Endothelial cell of umbilical vein (primary cell): ENCODE data around the gene PWWP3B. TPM values are rescaled to one million over a fixed set of nuclear protein-coding genes. Genes with fewer than 3 reads are reported as not detected.

ENCODE experiments used
- BruUV-seq: library from RNA; stranded (reverse); fragments of 400-500 nt; replicated peaks from 2 replicates; lab custom pipeline; 2021; lab: Mats Ljungman, UMichigan
- CTCF ChIA-PET: fragments of 300-600, 350-600 bp; sonication (Branson Sonifier 250); formaldehyde crosslinking; loops from one replicate; lab custom pipeline; 2021; ENCODE audit warnings: antibody characterized with exemption, inconsistent platforms; lab: Charles Lee
- POLR2A ChIA-PET: fragments of 300-600, 350-600 bp; sonication (Branson Sonifier 250); formaldehyde crosslinking; loops from one replicate; lab custom pipeline; 2021; ENCODE audit warnings: antibody characterized with exemption, inconsistent platforms; lab: Charles Lee
- DNase-seq: peaks from one replicate; pipeline ENCODE4 v3.0.0-alpha.2; 2011; ENCODE audit warnings: low read depth, low spot score
- FAIRE-seq: peaks from 2 replicates; lab custom pipeline; 2011; peaks lifted over from hg19 to GRCh38; lab: Jason Lieb, UNC
- H2AFZ ChIP-seq: 2 replicates; pipeline ENCODE4 v1.6.0; 2012; ENCODE audit warnings: low read depth, low read length, control low read depth, inconsistent platforms
- H3K27ac ChIP-seq: 2 replicates; pipeline ENCODE4 v1.5.1; 2011; ENCODE audit warnings: low read depth, mild to moderate bottlenecking, control low read depth, low read length, moderate library complexity; ENCODE audit not compliant: insufficient read depth
- H3K27me3 ChIP-seq, 2 experiments: 2 replicates each; pipeline versions ENCODE4 v1.6.0 to v1.6.1; 2011; ENCODE audit warnings: low read length in 2 of 2, mixed read lengths in 1 of 2; ENCODE audit not compliant: control insufficient read depth in 2 of 2, insufficient read depth in 2 of 2
- H3K36me3 ChIP-seq, 2 experiments: 2 replicates in 1 of 2; 3 replicates in 1 of 2; pipeline ENCODE4 v1.5.1; 2011; ENCODE audit warnings: low read length in 2 of 2, mild to moderate bottlenecking in 1 of 2, moderate library complexity in 1 of 2; ENCODE audit not compliant: control insufficient read depth in 2 of 2, insufficient read depth in 2 of 2; ENCODE audit errors: extremely low read depth in 1 of 2
- H3K4me1 ChIP-seq: 3 replicates; pipeline ENCODE4 v1.5.1; 2011; ENCODE audit warnings: mild to moderate bottlenecking, low read length; ENCODE audit not compliant: control insufficient read depth, insufficient read depth; ENCODE audit errors: extremely low read depth
- H3K4me2 ChIP-seq: 2 replicates; pipeline ENCODE4 v1.6.1; 2011; ENCODE audit warnings: low read length, control low read depth, mixed read lengths; ENCODE audit not compliant: insufficient read depth
- H3K4me3 ChIP-seq, 3 experiments: fragments of 200-600 bp in 1 of 3; sonication (generic), shearing (Covaris generic) in 1 of 3; replicated peaks in 1 of 3; 2 replicates each; pipeline ENCODE4 v1.5.1; 2011 to 2016; ENCODE audit warnings: control low read depth in 3 of 3, low read length in 3 of 3, mild to moderate bottlenecking in 2 of 3, inconsistent platforms in 1 of 3, low read depth in 1 of 3, moderate library complexity in 1 of 3; ENCODE audit not compliant: insufficient read depth in 1 of 3
- H3K79me2 ChIP-seq: 2 replicates; pipeline ENCODE4 v1.6.0; 2012; ENCODE audit warnings: low read length, inconsistent platforms; ENCODE audit not compliant: control insufficient read depth, insufficient read depth
- H3K9ac ChIP-seq: replicated peaks from 2 replicates; pipeline ENCODE3; 2011; ENCODE audit warnings: low read length, control low read depth; ENCODE audit not compliant: insufficient read depth; ENCODE audit errors: extremely low read depth
- H3K9me1 ChIP-seq: replicated peaks from 3 replicates; pipeline ENCODE4 v1.6.0; 2011; ENCODE audit warnings: mild to moderate bottlenecking, low read length; ENCODE audit not compliant: control insufficient read depth, insufficient read depth; ENCODE audit errors: extremely low read depth
- H3K9me3 ChIP-seq: replicated peaks from 2 replicates; pipeline ENCODE4 v1.5.1; 2012; ENCODE audit warnings: low read length, inconsistent platforms; ENCODE audit not compliant: control insufficient read depth, insufficient read depth
- H4K20me1 ChIP-seq: replicated peaks from 2 replicates; pipeline ENCODE3; 2011; ENCODE audit warnings: mild to moderate bottlenecking, low read length; ENCODE audit not compliant: control insufficient read depth, insufficient read depth; ENCODE audit errors: extremely low read depth
- EZH2 ChIP-seq: IDR thresholded peaks from 2 replicates; pipeline ENCODE4 v1.6.1; 2012; ENCODE audit warnings: borderline replicate concordance, low read depth, mild to moderate bottlenecking, moderate library complexity, low read length, inconsistent platforms; ENCODE audit not compliant: severe bottlenecking
- FOS ChIP-seq: IDR thresholded peaks from 2 replicates; pipeline ENCODE4 v1.6.1; 2011; ENCODE audit warnings: mild to moderate bottlenecking, low read length, moderate library complexity, borderline replicate concordance; ENCODE audit not compliant: insufficient read depth
- GATA2 ChIP-seq: IDR thresholded peaks from 2 replicates; pipeline ENCODE4 v1.7.0; 2011; ENCODE audit warnings: low read depth, mild to moderate bottlenecking, moderate library complexity, mixed read lengths, low read length; ENCODE audit not compliant: insufficient read length, insufficient read depth
- JUN ChIP-seq: IDR thresholded peaks from 2 replicates; pipeline ENCODE4 v1.6.1; 2011; ENCODE audit warnings: borderline replicate concordance, low read depth; ENCODE audit not compliant: insufficient read length, insufficient read depth
- MYC ChIP-seq: IDR thresholded peaks from one replicate; pipeline ENCODE4 v1.6.1; 2011; ENCODE audit warnings: mild to moderate bottlenecking, low read depth, low read length
- POLR2A ChIP-seq: IDR thresholded peaks from 2 replicates; pipeline ENCODE4 v1.6.1; 2012; ENCODE audit warnings: low read depth, mild to moderate bottlenecking, control low read depth, low read length
- POLR2AphosphoS5 ChIP-seq: IDR thresholded peaks from 2 replicates; pipeline ENCODE4 v1.6.1; 2012; ENCODE audit warnings: low read depth, mild to moderate bottlenecking, control low read depth, low read length, moderate library complexity; ENCODE audit not compliant: insufficient read depth
- dilution Hi-C: fragments of 300-500 bp; cut with MboI; formaldehyde crosslinking; loops from one replicate; pipeline ENCODE4 v1.15.0; 2019; ENCODE audit warnings: low sequenced_read_pairs; ENCODE audit not compliant: extremely low pct_ligation_motif_present
- intact Hi-C: fragments of 100-400 bp; cut with micrococcal nuclease; formaldehyde crosslinking; loops from one replicate; pipeline ENCODE4 v1.10.0; 2022
- polyA plus RNA-seq, 4 experiments: library from polyadenylated mRNA; depleted of rRNA in 3 of 4; stranded (reverse) in 3 of 4; unstranded in 1 of 4; fragments of >200 nt; gene quantifications; 2 replicates each; pipeline versions ENCODE4 v1.2.1 to v1.2.3, GENCODE V29; 2011 to 2012; ENCODE audit warnings: missing spikeins in 1 of 4
- total RNA-seq: library from RNA; stranded (reverse); gene quantifications from 2 replicates; pipeline ENCODE4 v1.2.3, GENCODE V29; 2021
- TF ChIP-seq, protein P1 (sequence below): IDR thresholded peaks from 2 replicates; pipeline ENCODE4 v1.6.1; 2011; ENCODE audit not compliant: insufficient read depth, insufficient read length
- TF ChIP-seq, protein P2 (sequence below), 2 donors: IDR thresholded peaks; 1 replicate in 1 of 2; 2 replicates in 1 of 2; pipeline ENCODE4 v1.5.1; 2011; ENCODE audit warnings: low read length in 2 of 2, mild to moderate bottlenecking in 2 of 2, moderate library complexity in 2 of 2, control low read depth in 1 of 2, inconsistent platforms in 1 of 2, low read depth in 1 of 2; ENCODE audit not compliant: insufficient read depth in 1 of 2; ENCODE audit errors: extremely low read depth in 1 of 2

PWWP3B gene
- total and polyA plus RNA-seq, 2 donors (not counting 3 experiments of a cell fraction or from before 2014, with no cell fraction given) = not detected

DNA sequence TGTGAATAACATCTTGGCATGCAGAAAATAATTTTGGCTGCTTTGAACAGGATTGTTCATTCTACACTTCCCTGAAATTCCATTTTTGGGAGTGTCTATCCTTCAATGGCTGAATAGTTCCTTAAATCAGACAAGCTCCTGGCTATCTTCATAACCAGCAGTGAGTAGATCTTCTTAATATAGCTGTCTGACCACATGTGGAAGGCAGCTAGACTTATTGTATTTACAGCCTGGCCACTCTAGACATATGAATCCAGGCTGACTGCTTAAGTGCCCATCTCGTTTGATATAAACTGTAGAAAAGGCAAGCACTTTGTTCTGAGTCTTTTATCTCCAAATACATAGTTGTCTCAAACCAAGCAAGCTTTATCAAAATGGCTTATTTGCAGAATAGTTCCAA is 40.0 kb downstream of the PWWP3B start:
- no peak for DNase-seq
- Histone ChIP-seq H3K27me3 (no peaks in the 10 kb centered on the region), H2AFZ (no peak overlapping the region), H3K27ac (no peak overlapping the region), H3K36me3 (no peaks in the 10 kb centered on the region), H3K9me1 (no peaks in the 10 kb centered on the region), H3K4me1 (no peaks in the 10 kb centered on the region), H3K4me3 (no peak overlapping the region), H3K79me2 (no peaks in the 10 kb centered on the region), H3K9me3 (no peaks in the 10 kb centered on the region), H3K4me2 (no peak overlapping the region), H3K9ac (no peak overlapping the region), H4K20me1 (no peaks in the 10 kb centered on the region)
- dilution Hi-C loops = no loop called here
- no TSS peak for BruUV-seq
- ChIA-PET CTCF (no interaction called here), POLR2A (no interaction called here)
- intact Hi-C loops = no loop called here
- FAIRE-seq = no peak
- TF ChIP-seq MYC (no peak), POLR2A (no peak), JUN (no peak), FOS (no peak), EZH2 (no peak), GATA2 (no peak), POLR2AphosphoS5 (no peak)
- TF ChIP-seq, protein P1, sequence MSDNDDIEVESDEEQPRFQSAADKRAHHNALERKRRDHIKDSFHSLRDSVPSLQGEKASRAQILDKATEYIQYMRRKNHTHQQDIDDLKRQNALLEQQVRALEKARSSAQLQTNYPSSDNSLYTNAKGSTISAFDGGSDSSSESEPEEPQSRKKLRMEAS = no peak
- TF ChIP-seq, protein P2, sequence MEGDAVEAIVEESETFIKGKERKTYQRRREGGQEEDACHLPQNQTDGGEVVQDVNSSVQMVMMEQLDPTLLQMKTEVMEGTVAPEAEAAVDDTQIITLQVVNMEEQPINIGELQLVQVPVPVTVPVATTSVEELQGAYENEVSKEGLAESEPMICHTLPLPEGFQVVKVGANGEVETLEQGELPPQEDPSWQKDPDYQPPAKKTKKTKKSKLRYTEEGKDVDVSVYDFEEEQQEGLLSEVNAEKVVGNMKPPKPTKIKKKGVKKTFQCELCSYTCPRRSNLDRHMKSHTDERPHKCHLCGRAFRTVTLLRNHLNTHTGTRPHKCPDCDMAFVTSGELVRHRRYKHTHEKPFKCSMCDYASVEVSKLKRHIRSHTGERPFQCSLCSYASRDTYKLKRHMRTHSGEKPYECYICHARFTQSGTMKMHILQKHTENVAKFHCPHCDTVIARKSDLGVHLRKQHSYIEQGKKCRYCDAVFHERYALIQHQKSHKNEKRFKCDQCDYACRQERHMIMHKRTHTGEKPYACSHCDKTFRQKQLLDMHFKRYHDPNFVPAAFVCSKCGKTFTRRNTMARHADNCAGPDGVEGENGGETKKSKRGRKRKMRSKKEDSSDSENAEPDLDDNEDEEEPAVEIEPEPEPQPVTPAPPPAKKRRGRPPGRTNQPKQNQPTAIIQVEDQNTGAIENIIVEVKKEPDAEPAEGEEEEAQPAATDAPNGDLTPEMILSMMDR (IDR thresholded peaks at IDR 0.05; ENCODE audit: extremely low read depth in 1 of 2, insufficient read depth in 1 of 2, low read depth in 1 of 2, low read length in 2 of 2) = no peak

Other genes with a start within 250 kb of the PWWP3B start
- gene SERPINA7, start 129.6 kb upstream of the PWWP3B start, total RNA-seq = not detected in 2 replicates
- gene SERPINA7, start 129.6 kb upstream of the PWWP3B start, polyA plus RNA-seq = not detected in 2 replicates